ENCODE data around the gene ZNF326. TPM values are rescaled to one million over a fixed set of nuclear protein-coding genes. Genes with fewer than 3 reads are reported as not detected.

Gene ZNF326
- total RNA-seq, 1 experiment from 2014 or later: 26.2 TPM

GRCh38 chr1:90074566-90074965, 79.7 kb downstream of the ZNF326 start:
- no peaks in the 10 kb centered on the region for H3K4me1 ChIP-seq (replicated peaks; ENCODE audit: insufficient read depth)
- BruUV-seq (replicated peaks): no TSS peak
- H3K4me2 ChIP-seq: peak overlapping the region; percentile 14; the same call in 1 of the 2 replicates
- no peaks in the 10 kb centered on the region for H4K20me1 ChIP-seq (ENCODE audit: insufficient read depth)
- TF ChIP-seq CTCF (conservative IDR thresholded peaks at IDR 0.05): no peak
- no peak for TF ChIP-seq EZH2 (IDR thresholded peaks at IDR 0.05; ENCODE audit: low read depth)
- no peaks in the 10 kb centered on the region for H3K27me3 ChIP-seq (ENCODE audit: insufficient read depth, low read depth)
- H2AFZ ChIP-seq: no peak overlapping the region
- ChIA-PET POLR2A (ENCODE audit: unreplicated experiment) (no interaction called here), CTCF (no interaction called here)
- no peaks in the 10 kb centered on the region for H3K9me2 ChIP-seq (ENCODE audit: insufficient read depth)
- H3K79me2 ChIP-seq (ENCODE audit: low read depth): no peaks in the 10 kb centered on the region
- no peaks in the 10 kb centered on the region for H3K9me3 ChIP-seq (ENCODE audit: insufficient read depth, low read depth)
- no peak overlapping the region for H3K4me3 ChIP-seq
- H3K36me3 ChIP-seq (ENCODE audit: low read depth): no peaks in the 10 kb centered on the region
- no peak overlapping the region for H3K27ac ChIP-seq
- H3F3A ChIP-seq (ENCODE audit: insufficient read depth, low read depth): no peaks in the 10 kb centered on the region
- intact Hi-C loops (cut with micrococcal nuclease; ENCODE audit: unreplicated experiment): no loop called here
- DNase-seq: no peak

DNA sequence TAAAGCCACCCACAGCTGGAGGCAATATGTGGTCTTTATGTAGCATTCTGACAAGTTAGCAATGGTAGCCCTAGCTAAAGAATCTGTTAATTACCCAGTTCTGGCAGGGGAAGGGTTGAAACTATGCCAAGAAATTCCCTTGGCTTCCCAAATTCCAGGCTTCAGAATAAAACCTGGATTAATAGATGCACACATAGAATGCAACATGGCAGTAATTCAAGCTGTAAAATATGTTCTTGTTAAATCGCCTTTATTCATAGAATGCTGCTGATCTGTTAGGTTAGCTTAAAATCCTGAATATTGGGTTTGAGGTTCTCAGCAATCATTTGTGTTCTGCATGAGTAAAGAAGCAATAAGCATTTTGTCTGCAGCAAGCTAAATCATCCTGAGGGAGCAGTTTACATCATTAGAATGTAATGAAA, 80.1 kb downstream of the ZNF326 start:
- POLR2A ChIA-PET (ENCODE audit: unreplicated experiment): no interaction called here

GRCh38 chr1:90083995-90084394, 89.1 kb downstream of the ZNF326 start:
- H3F3A ChIP-seq (ENCODE audit: insufficient read depth, low read depth): no peaks in the 10 kb centered on the region
- H3K9me2 ChIP-seq (ENCODE audit: insufficient read depth): no peaks in the 10 kb centered on the region
- ChIA-PET CTCF (no interaction called here), POLR2A (ENCODE audit: unreplicated experiment) (no interaction called here)
- H3K4me3 ChIP-seq: no peak overlapping the region
- H3K27ac ChIP-seq: no peak overlapping the region
- H3K4me2 ChIP-seq: no peak overlapping the region
- no peaks in the 10 kb centered on the region for H3K79me2 ChIP-seq (ENCODE audit: low read depth)
- no peaks in the 10 kb centered on the region for H3K9me3 ChIP-seq (ENCODE audit: insufficient read depth, low read depth)
- intact Hi-C loops (cut with micrococcal nuclease; ENCODE audit: unreplicated experiment): no loop called here
- no TSS peak for BruUV-seq (replicated peaks)
- DNase-seq: no peak
- no peak overlapping the region for H2AFZ ChIP-seq
- H3K4me1 ChIP-seq (replicated peaks; ENCODE audit: insufficient read depth): no peaks in the 10 kb centered on the region
- TF ChIP-seq CTCF (conservative IDR thresholded peaks at IDR 0.05): no peak
- TF ChIP-seq EZH2 (IDR thresholded peaks at IDR 0.05; ENCODE audit: low read depth): no peak
- no peaks in the 10 kb centered on the region for H3K36me3 ChIP-seq (ENCODE audit: low read depth)
- no peaks in the 10 kb centered on the region for H3K27me3 ChIP-seq (ENCODE audit: insufficient read depth, low read depth)
- H4K20me1 ChIP-seq (ENCODE audit: insufficient read depth): no peaks in the 10 kb centered on the region

More for the DNA sequence above, 80.1 kb downstream of the ZNF326 start:
- no peaks in the 10 kb centered on the region for H3K36me3 ChIP-seq (ENCODE audit: low read depth)
- CTCF ChIA-PET: no interaction called here
- no peaks in the 10 kb centered on the region for H3K4me1 ChIP-seq (replicated peaks; ENCODE audit: insufficient read depth)
- H4K20me1 ChIP-seq (ENCODE audit: insufficient read depth): no peaks in the 10 kb centered on the region
- no peaks in the 10 kb centered on the region for H3F3A ChIP-seq (ENCODE audit: insufficient read depth, low read depth)
- no peak for DNase-seq
- H3K9me2 ChIP-seq (ENCODE audit: insufficient read depth): no peaks in the 10 kb centered on the region
- H3K4me2 ChIP-seq: no peak overlapping the region
- TF ChIP-seq CTCF (conservative IDR thresholded peaks at IDR 0.05) (no peak), EZH2 (IDR thresholded peaks at IDR 0.05; ENCODE audit: low read depth) (no peak)
- H3K9me3 ChIP-seq (ENCODE audit: insufficient read depth, low read depth): no peaks in the 10 kb centered on the region
- no peak overlapping the region for H3K4me3 ChIP-seq
- intact Hi-C loops (cut with micrococcal nuclease; ENCODE audit: unreplicated experiment): no loop called here
- no TSS peak for BruUV-seq (replicated peaks)
- H3K27me3 ChIP-seq (ENCODE audit: insufficient read depth, low read depth): no peaks in the 10 kb centered on the region
- no peaks in the 10 kb centered on the region for H3K79me2 ChIP-seq (ENCODE audit: low read depth)
- H3K27ac ChIP-seq: no peak overlapping the region
- no peak overlapping the region for H2AFZ ChIP-seq

Other genes starting within 250 kb of the ZNF326 start
- gene LRRC8D, start 174.1 kb upstream of the ZNF326 start, total RNA-seq (2021): 71.9 and 75.9 TPM in 2 replicates

All from PC-9 (cell line).